DMS 273 treated with DMSO at 0.1 percent for 48 hours (cell line): ENCODE results near the gene SLC16A8.

Source experiments
- DNase-seq: peaks from one replicate; lab custom pipeline; 2025; lab: John Stamatoyannopoulos, UW

The SLC16A8 gene

GRCh38 chr22:38072322-38073149, 11.4 kb downstream of the SLC16A8 start:
- no peak for DNase-seq

- no peak for DNase-seq
Measured at GRCh38 chr22:38071421-38072321, 12.3 kb downstream of the SLC16A8 start.

DNA sequence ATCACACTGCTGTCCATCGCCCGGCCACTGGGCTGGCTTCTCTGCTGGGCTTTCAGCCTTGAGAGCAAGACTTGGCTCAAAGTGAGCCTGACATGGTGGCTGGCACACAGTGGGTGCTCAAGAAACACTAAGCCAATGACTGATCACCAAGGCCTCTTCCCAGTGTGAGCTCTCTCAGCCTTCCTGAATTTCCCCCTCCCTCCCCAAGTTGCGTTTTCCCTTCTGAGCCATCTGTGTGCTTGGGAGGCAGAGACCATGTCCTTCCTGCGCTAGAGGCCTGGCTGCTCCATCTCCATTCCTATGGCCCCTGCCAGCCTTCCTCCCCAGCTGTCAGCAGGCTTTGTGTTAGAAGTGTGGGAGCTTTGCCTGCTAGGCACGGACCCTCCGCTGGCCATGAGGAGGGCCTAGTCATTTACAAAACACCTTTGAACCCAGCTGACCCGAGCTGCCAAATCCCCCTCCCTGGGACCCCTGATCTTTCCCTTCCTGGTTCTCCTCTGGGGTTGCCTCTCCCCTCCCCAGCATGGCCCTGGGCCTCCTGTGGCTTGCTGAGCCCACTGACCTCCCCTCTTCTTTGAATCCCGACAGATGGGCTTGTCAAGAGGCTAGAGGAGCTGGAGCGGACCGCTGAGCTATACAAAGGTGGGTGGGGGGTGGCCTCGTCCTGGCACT, 13.6 kb downstream of the SLC16A8 start:
- DNase-seq, result no peak

GRCh38 chr22:38069372-38070249, 14.4 kb downstream of the SLC16A8 start:
- peak; percentile 23 for DNase-seq

GRCh38 chr22:38068641-38069371, 15.2 kb downstream of the SLC16A8 start:
- DNase-seq, result no peak

DNA sequence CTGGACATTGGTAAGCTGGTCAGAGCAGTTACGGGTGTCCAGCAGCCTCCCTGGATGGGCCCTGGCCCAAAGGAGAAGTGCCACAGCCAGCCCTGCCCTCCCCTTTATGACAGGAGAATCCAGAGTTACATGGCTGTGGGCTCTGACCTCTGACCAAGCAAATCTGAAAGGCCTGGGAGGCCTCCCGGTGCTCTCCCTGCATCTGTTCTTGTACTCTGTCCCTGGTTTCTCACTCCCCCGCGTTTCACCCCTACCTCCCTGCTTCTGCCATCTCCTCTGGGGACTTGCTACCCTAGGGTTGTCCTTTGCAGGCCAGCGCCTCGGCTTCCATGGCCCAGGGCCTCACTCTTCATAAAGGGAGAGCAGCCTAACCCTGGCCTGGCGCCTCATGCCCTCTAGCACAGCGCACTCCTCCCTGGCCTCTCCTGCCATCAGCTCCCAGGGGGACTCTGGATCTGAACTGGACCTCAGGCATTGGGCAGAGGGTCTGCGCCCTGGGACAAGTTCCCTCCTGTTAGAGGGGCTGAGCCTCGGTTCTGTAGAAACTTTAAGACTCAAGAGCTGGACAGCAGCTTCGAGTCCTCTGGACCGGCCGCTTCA, 16.1 kb downstream of the SLC16A8 start:
- no peak for DNase-seq

GRCh38 chr22:38067028-38067415, 17.0 kb downstream of the SLC16A8 start:
- DNase-seq, result no peak

GRCh38 chr22:38066381-38067027, 17.5 kb downstream of the SLC16A8 start:
- DNase-seq, result no peak

DNA sequence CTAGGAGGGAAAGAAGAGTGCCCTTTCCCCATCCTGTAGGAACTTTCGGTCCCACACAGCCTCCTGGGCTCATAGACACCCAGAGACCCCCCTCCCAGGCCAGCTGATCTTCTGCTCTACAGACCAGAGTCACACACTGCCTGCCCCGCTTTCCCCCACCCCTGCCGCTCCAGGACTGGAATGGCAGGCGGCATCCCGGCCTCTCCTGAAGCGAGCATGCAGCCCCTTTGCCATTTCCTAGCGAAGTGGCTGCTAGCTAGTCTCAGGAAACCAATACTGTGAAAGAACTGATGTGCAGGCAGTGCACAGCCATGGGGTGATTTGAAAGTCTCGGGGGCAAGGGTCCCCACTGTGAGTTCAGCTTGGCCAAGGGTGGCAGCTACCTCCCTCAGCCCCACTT, 18.4 kb downstream of the SLC16A8 start:
- no peak for DNase-seq

DNA sequence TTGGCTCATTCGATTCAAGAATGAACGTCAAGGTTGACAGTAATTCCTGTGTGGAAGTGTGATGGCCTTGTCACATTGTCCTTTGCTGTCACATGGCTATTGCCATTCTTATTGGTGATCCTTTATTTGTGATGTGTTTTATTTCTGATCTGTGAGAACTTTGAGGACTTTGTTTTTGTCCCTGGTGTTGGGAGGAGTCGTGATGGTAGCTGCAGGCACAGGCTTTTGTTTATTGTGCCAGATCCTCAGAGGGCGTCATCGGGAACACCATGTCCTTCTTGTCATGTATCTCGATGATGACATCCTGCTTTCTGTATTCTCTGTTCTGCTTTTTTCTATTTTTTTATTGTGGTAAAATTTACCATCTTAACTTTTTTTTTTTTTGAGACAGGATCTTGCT, 21.2 kb downstream of the SLC16A8 start:
- no peak for DNase-seq

- peak; percentile 50 for DNase-seq
Measured at GRCh38 chr22:38056969-38057891, 26.8 kb downstream of the SLC16A8 start, which contains the start of gene PICK1. PICK1 (plus strand) TSS chr22:38057404; CDS start chr22:38057810, 406 bp downstream.

DNA sequence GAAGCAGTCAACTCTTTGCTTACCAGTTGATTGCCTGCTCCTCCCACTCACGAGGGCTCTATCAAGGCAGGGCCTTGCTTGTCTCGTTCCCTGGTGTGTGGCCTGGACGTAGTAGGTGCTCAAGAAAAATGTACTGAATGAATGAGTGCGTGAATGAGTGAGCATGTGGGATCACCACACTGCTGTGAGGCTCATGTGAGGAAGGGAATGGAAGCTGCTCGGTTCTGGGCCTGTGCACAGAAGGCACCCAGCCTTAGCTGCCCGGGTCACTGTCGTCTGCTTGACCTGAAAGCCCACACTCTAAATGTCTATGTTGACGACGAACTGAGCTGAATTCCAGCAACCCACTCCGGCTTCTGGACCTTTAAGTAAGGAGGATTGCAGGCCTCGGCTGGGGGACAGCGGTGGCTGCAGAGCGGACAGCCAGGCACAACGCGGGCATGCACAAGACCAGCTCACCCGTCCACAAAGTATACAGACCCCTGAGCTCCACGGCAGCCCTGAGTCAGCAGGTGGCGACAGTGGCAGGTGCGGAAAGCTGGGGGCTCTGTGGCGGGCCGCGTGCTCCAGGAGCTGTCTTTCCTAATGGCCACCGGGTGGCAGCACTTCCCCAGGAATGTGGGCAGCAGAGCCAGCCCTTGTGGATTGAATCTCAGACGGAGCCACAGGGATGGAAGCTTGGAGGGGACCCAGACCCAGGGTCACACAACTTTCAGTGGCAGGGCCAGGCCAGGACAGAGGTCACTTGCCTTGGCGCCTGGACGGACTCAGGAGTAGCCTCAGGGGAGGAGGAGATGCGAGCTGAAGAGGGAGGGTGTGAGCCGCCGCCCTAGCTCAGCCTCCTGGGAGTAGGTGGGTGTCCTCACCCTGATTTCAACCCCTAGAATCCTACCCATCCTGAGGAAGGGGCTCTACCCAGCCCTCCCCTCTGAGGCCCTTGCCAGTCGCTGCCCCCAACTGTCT, 31.8 kb downstream of the SLC16A8 start:
- DNase-seq, result peak; percentile 46

- DNase-seq, result no peak
Measured at GRCh38 chr22:38051261-38051660, 32.7 kb downstream of the SLC16A8 start.

DNA sequence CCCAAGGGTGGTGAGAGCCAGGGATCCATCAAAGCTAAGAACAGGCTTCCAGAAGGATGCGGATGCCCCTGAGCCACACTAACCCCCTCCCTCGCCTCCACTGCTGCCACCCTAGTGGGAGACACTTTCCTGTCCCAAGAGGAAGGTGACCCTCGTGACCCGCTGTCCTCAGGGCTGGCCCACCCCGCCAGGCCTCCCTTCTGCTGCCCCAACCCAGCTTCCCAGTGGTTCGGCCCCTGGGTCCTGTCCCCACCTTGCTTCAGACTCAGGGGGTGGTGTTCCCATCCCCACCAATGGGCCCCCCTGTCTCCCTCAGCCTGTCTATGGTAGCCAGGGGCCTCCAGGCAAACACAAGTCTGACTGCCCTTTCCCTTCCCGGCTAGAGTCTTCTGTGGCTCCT, 33.3 kb downstream of the SLC16A8 start:
- no peak for DNase-seq

DNA sequence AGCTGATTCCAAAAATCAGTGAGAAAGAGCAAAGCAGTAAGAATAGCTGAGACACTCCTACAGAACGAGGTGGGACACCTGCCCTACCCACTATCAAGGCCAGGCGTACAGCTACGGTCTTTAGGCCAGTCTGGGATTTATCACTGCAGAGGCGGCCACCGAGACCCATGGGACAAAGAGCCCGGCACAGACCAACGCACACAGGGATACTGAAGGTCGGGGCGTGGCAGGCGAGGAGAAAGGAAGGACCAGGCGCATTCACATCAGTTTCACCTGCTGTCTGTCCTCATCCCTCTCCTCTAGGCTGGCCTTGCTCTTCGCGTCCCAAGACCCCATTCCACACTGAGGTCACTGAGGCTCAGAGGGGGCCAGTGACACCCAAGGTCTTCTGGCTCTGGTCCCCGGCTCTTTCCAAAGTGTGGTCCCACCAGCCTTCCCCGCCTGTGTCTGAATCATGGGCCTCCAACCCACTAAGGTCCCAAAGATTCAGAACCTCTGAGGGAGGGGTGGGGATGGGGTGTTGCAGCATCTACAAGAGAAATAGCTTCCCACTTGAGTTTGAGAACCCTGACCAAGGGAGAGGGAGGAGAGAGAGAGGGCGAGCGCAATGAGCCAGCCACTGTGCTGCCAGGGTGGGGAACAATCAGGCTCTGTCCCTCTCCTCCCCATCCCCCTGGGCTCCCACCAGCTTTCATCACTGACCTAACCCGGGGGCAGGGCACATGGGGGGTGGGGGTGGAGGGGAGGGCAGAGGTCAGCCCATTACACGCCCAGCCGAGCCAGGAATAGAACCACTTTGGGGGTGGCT, 34.0 kb downstream of the SLC16A8 start:
- DNase-seq, result no peak

GRCh38 chr22:38046070-38046748, 37.8 kb downstream of the SLC16A8 start:
- DNase-seq, result no peak
